ENCODE data around the gene MT1H. TPM values are rescaled to one million over a fixed set of nuclear protein-coding genes. Genes with fewer than 3 reads are reported as not detected.

Gene MT1H
- total RNA-seq, 2 donors from 2014 or later: not detected

- peaks cover 53% of the 10 kb centered on the region for H3K27me3 Mint-ChIP-seq
- ATAC-seq (replicated peaks): no peak
- H3K27ac Mint-ChIP-seq: no peak within 1 kb of the TSS
- H3K36me3 Mint-ChIP-seq (ENCODE audit: low read depth): no peaks in the 10 kb centered on the region
- H3K9me3 Mint-ChIP-seq: no peaks in the 10 kb centered on the region
- peak within 1 kb of the TSS; percentile 64 for H3K4me3 Mint-ChIP-seq
- peaks cover 9% of the 10 kb centered on the region for H3K4me1 Mint-ChIP-seq
Measured at GRCh38 chr16:56632156-56632847, 37.3 kb upstream of the MT1H start, which contains the start of gene MT1M. MT1M (plus strand) TSS chr16:56632659; CDS start chr16:56632732, 73 bp downstream.

- Mint-ChIP-seq H3K27ac (no peak overlapping the region), H3K9me3 (no peaks in the 10 kb centered on the region), H3K4me3 (peak overlapping the region; percentile 43), H3K27me3 (peaks cover 59% of the 10 kb centered on the region), H3K4me1 (peaks cover 9% of the 10 kb centered on the region), H3K36me3 (ENCODE audit: low read depth) (no peaks in the 10 kb centered on the region)
- no peak for ATAC-seq (replicated peaks)
Measured at GRCh38 chr16:56632848-56633365, 36.7 kb upstream of the MT1H start.

- peaks cover 9% of the 10 kb centered on the region for H3K4me1 Mint-ChIP-seq
- no peaks in the 10 kb centered on the region for H3K9me3 Mint-ChIP-seq
- no peak for ATAC-seq (replicated peaks)
- no peaks in the 10 kb centered on the region for H3K36me3 Mint-ChIP-seq (ENCODE audit: low read depth)
- H3K27me3 Mint-ChIP-seq: peaks cover 62% of the 10 kb centered on the region
- H3K27ac Mint-ChIP-seq: no peak overlapping the region
- H3K4me3 Mint-ChIP-seq: no peak overlapping the region
Measured at GRCh38 chr16:56633535-56633934, 36.1 kb upstream of the MT1H start.

- Mint-ChIP-seq H3K27me3 (peaks cover 70% of the 10 kb centered on the region), H3K27ac (no peak overlapping the region), H3K4me3 (peak overlapping the region; percentile 76), H3K36me3 (ENCODE audit: low read depth) (no peaks in the 10 kb centered on the region), H3K9me3 (no peaks in the 10 kb centered on the region), H3K4me1 (peaks cover 9% of the 10 kb centered on the region)
- no peak for ATAC-seq (replicated peaks)
Measured at GRCh38 chr16:56634715-56635440, 34.7 kb upstream of the MT1H start.

GRCh38 chr16:56635441-56635967 is 34.1 kb upstream of the MT1H start:
- H3K27me3 Mint-ChIP-seq: peaks cover 72% of the 10 kb centered on the region
- no peaks in the 10 kb centered on the region for H3K9me3 Mint-ChIP-seq
- H3K27ac Mint-ChIP-seq: no peak overlapping the region
- H3K36me3 Mint-ChIP-seq (ENCODE audit: low read depth): no peaks in the 10 kb centered on the region
- H3K4me1 Mint-ChIP-seq: peaks cover 9% of the 10 kb centered on the region
- ATAC-seq (replicated peaks): no peak
- peak overlapping the region; percentile 76 for H3K4me3 Mint-ChIP-seq

GRCh38 chr16:56636616-56637413 is 32.8 kb upstream of the MT1H start:
- H3K27me3 Mint-ChIP-seq: peaks cover 65% of the 10 kb centered on the region
- no peak for ATAC-seq (replicated peaks)
- H3K36me3 Mint-ChIP-seq (ENCODE audit: low read depth): no peaks in the 10 kb centered on the region
- H3K9me3 Mint-ChIP-seq: no peaks in the 10 kb centered on the region
- no peak overlapping the region for H3K27ac Mint-ChIP-seq
- peak overlapping the region; percentile 49 for H3K4me3 Mint-ChIP-seq
- H3K4me1 Mint-ChIP-seq: peaks cover 7% of the 10 kb centered on the region

GRCh38 chr16:56637814-56638750 is 31.5 kb upstream of the MT1H start, which contains the start of gene MT1A:
MT1A (plus strand) TSS chr16:56638666; CDS start chr16:56638739, 73 bp downstream.
- H3K27ac Mint-ChIP-seq: no peak within 1 kb of the TSS
- no peaks in the 10 kb centered on the region for H3K36me3 Mint-ChIP-seq (ENCODE audit: low read depth)
- peaks cover 58% of the 10 kb centered on the region for H3K27me3 Mint-ChIP-seq
- no peaks in the 10 kb centered on the region for H3K9me3 Mint-ChIP-seq
- H3K4me3 Mint-ChIP-seq: peak within 1 kb of the TSS; percentile 49
- peaks cover 6% of the 10 kb centered on the region for H3K4me1 Mint-ChIP-seq
- ATAC-seq (replicated peaks): peak; percentile 57

GRCh38 chr16:56639045-56639444 is 30.6 kb upstream of the MT1H start:
- Mint-ChIP-seq H3K9me3 (no peaks in the 10 kb centered on the region), H3K4me1 (peaks cover 11% of the 10 kb centered on the region), H3K27ac (no peak overlapping the region), H3K36me3 (ENCODE audit: low read depth) (no peaks in the 10 kb centered on the region), H3K4me3 (peak overlapping the region; percentile 49), H3K27me3 (peaks cover 49% of the 10 kb centered on the region)
- ATAC-seq (replicated peaks): no peak

GRCh38 chr16:56640076-56640475 is 29.5 kb upstream of the MT1H start:
- no peaks in the 10 kb centered on the region for H3K9me3 Mint-ChIP-seq
- peaks cover 41% of the 10 kb centered on the region for H3K27me3 Mint-ChIP-seq
- ATAC-seq (replicated peaks): no peak
- no peak overlapping the region for H3K4me3 Mint-ChIP-seq
- no peaks in the 10 kb centered on the region for H3K36me3 Mint-ChIP-seq (ENCODE audit: low read depth)
- peaks cover 9% of the 10 kb centered on the region for H3K4me1 Mint-ChIP-seq
- no peak overlapping the region for H3K27ac Mint-ChIP-seq

- H3K9me3 Mint-ChIP-seq: no peaks in the 10 kb centered on the region
- ATAC-seq (replicated peaks): no peak
- peaks cover 8% of the 10 kb centered on the region for H3K4me1 Mint-ChIP-seq
- peaks cover 34% of the 10 kb centered on the region for H3K27me3 Mint-ChIP-seq
- H3K36me3 Mint-ChIP-seq (ENCODE audit: low read depth): no peaks in the 10 kb centered on the region
- no peak overlapping the region for H3K27ac Mint-ChIP-seq
- H3K4me3 Mint-ChIP-seq: no peak overlapping the region
Measured at GRCh38 chr16:56641166-56641565, 28.4 kb upstream of the MT1H start.

- H3K4me3 Mint-ChIP-seq: peak overlapping the region; percentile 74
- peak; percentile 99 for ATAC-seq (replicated peaks)
- no peaks in the 10 kb centered on the region for H3K9me3 Mint-ChIP-seq
- no peaks in the 10 kb centered on the region for H3K36me3 Mint-ChIP-seq (ENCODE audit: low read depth)
- H3K27me3 Mint-ChIP-seq: peaks cover 15% of the 10 kb centered on the region
- peak overlapping the region; percentile 48 for H3K27ac Mint-ChIP-seq
- H3K4me1 Mint-ChIP-seq: peaks cover 8% of the 10 kb centered on the region
Measured at GRCh38 chr16:56643080-56643778, 26.4 kb upstream of the MT1H start.

GRCh38 chr16:56643833-56644232 is 25.8 kb upstream of the MT1H start:
- Mint-ChIP-seq H3K36me3 (ENCODE audit: low read depth) (no peaks in the 10 kb centered on the region), H3K4me1 (peaks cover 8% of the 10 kb centered on the region), H3K4me3 (peak overlapping the region; percentile 74), H3K9me3 (no peaks in the 10 kb centered on the region), H3K27me3 (peaks cover 11% of the 10 kb centered on the region), H3K27ac (peak overlapping the region; percentile 48)
- no peak for ATAC-seq (replicated peaks)

- Mint-ChIP-seq H3K27me3 (peaks cover 3% of the 10 kb centered on the region), H3K4me1 (peaks cover 8% of the 10 kb centered on the region), H3K9me3 (no peaks in the 10 kb centered on the region), H3K4me3 (no peak overlapping the region), H3K36me3 (ENCODE audit: low read depth) (no peaks in the 10 kb centered on the region), H3K27ac (no peak overlapping the region)
- no peak for ATAC-seq (replicated peaks)
Measured at GRCh38 chr16:56645311-56645710, 24.3 kb upstream of the MT1H start.
